Activated CD8-positive, alpha-beta memory T cell treated with anti-CD3 and anti-CD28 coated beads, Interleukin-2, amount 50 U/mL, for 1 hour (primary cell): ENCODE data around the gene INPP5A.
"Not testable (repeated sequence)": the region's sequence is repeated elsewhere in the genome, so short reads cannot be mapped to it uniquely, and the experiment has no call there.

Source experiments
- DNase-seq: peaks from one replicate; pipeline ENCODE4 v3.0.0-alpha.2; 2020; ENCODE audit errors: extremely low read depth

The INPP5A gene

GRCh38 chr10:132763545-132763944 lies 226.0 kb downstream of the INPP5A start:
- DNase-seq = no peak

GRCh38 chr10:132764108-132764507 lies 226.5 kb downstream of the INPP5A start:
- DNase-seq = no peak

DNA sequence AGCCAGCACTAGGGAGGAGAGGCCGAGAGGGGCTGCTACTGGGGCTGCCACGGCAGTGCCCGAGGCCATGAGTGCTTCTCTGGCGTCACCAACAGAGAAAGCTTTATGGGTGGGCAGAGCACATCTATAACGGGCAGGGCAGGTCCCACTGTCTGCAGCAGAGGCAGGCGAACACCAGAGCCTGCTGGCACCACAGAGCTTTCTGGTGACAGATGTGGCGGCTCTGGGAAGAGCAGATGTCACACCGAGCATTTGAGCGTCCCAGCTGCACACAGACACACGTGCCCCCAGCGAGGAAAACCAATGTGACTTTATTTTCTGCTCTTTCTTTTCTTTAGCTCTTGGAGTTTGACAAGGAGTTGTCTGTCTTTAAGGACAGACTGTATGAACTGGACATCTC lies 227.8 kb downstream of the INPP5A start:
- DNase-seq = no peak

- DNase-seq = no peak
These were observed 228.7 kb downstream of the INPP5A start for GRCh38 chr10:132766291-132766690.

- DNase-seq = no peak
These were observed 231.0 kb downstream of the INPP5A start for GRCh38 chr10:132768346-132769248.

GRCh38 chr10:132770061-132771021 lies 232.8 kb downstream of the INPP5A start:
- no peak for DNase-seq

DNA sequence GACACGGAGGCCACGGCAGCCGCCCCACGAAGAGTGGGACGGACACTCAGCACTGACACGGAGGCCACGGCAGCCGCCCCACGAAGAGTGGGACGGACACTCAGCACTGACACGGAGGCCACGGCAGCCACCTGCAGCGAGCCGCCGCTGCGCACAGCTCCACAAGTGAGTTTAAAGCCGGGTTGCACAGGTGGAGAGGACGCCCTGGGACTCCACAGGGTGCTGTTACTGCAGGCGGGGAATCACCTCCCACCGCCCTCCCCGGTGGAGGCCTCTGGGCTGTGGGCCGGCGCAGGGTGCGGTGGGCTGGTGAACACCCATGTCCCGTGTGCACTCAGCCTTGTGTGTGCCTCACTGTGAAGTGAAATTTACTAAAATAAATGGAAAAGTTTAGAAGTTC lies 235.2 kb downstream of the INPP5A start:
- DNase-seq = not testable (repeated sequence)

DNA sequence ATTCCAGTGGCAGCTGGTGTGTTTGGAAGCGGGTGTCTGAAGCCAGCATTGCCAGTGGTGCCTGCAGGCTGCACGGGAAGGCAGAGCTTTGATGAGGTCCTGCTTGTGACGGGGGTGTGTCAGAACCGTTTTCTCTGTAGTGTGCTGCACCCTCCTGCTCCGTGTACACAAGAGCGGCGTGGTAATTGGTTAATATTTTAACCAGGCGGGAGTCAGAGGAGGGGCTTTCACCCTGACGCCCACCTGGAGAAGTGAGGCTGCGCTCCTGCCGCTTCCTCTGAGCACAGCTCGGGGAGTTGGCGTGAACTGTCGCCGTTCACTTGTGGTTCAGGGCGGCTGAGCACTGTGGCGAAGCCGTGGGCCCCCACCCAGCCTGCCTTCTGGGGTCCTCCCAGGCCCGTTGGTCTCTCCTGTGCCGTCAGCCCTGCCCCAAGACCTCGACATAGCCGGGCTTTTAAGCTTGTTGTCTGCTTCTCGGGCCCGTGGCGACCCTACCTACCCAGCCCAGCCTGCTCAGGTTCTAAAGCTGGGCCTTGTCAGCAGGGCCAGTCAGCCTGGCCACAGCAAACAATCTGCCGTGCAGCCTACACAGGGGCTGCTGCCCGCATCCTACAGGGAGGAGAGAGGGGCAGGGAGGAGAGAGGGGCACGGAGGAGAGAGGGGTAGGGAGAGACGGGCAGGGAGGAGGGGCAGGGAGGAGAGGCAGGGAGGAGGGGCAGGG lies 236.8 kb downstream of the INPP5A start:
- DNase-seq = no peak

- no peak for DNase-seq
These were observed 237.6 kb downstream of the INPP5A start for GRCh38 chr10:132774902-132775863.

DNA sequence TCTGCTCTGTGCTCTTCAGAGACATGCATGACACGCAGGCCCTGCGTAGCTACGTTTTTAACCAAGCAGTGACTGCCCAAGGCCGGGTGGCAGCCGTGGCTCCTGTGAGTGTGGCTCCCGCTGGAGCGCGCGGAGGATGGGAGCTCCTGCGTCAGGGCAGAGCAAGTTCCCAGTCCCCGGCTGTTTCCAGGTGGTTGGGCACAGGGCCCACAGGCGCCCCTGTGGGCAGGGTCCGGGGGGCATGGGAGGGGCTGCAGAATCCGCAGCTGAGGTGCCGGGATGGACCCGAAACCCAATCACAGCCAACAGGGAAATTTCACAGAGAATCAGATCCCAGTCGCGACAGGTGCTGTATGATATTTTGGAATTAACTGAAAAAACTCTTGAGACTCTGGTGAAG lies 238.6 kb downstream of the INPP5A start:
- no peak for DNase-seq

- DNase-seq = no peak
These were observed 239.2 kb downstream of the INPP5A start for GRCh38 chr10:132776821-132777220.

DNA sequence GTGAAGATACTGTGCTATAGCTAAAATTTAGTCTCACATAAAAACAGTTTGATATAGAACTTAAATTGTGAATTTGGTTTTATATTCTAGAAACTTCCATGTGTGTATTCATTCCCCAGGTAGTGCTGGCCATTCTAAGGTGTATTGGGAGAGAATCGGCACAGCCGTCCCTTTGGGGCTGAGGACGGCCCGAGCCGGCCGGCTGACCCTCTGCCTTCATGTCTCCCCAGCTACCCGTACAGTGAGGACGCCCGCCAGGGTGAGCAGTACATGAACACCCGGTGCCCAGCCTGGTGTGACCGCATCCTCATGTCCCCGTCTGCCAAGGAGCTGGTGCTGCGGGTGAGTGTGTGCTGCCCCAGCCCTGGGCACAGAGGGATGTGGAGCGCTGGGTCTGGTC lies 239.9 kb downstream of the INPP5A start:
- DNase-seq = no peak

- DNase-seq = no peak
These were observed 242.1 kb downstream of the INPP5A start for GRCh38 chr10:132779549-132780294.

- DNase-seq = no peak
These were observed 242.8 kb downstream of the INPP5A start for GRCh38 chr10:132780356-132780755.

GRCh38 chr10:132781556-132781955 lies 244.0 kb downstream of the INPP5A start:
- DNase-seq = no peak

DNA sequence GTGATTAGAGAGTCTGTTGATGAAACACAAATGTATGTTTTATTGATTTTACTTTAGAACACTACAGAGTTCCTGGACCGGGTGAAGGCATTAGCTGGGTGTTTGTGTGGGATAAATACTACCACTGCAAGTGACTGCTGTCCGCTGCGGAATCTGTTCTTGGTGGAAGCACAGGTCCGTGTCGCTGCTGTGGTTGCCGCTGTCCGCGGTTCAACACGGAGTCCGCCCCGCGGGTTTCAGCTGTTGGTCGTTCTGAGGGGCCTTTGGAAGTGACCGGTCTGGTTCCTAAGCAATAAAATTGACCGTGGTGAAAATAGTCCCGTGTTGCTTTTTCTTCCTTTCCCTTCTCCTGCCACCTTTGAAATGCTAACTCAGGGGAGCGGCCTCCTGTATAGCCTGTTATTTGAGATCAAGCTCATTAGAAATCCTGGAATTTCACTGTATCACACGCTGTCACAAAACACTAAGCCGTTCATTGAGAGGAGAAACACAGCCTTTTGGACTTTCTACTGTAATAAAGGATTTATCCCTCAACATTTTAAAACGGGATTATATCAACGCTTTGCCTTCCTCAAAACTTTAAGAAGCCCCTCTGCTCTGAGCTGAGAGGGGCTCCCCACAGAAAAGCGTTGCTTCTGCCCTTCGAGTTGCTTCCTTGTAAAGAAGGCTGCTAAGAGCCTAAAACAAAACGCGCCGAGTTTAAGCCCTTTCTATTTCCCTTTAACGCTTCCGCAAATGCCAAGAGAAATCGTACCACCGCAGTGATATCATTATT lies 245.8 kb downstream of the INPP5A start:
- no peak for DNase-seq

DNA sequence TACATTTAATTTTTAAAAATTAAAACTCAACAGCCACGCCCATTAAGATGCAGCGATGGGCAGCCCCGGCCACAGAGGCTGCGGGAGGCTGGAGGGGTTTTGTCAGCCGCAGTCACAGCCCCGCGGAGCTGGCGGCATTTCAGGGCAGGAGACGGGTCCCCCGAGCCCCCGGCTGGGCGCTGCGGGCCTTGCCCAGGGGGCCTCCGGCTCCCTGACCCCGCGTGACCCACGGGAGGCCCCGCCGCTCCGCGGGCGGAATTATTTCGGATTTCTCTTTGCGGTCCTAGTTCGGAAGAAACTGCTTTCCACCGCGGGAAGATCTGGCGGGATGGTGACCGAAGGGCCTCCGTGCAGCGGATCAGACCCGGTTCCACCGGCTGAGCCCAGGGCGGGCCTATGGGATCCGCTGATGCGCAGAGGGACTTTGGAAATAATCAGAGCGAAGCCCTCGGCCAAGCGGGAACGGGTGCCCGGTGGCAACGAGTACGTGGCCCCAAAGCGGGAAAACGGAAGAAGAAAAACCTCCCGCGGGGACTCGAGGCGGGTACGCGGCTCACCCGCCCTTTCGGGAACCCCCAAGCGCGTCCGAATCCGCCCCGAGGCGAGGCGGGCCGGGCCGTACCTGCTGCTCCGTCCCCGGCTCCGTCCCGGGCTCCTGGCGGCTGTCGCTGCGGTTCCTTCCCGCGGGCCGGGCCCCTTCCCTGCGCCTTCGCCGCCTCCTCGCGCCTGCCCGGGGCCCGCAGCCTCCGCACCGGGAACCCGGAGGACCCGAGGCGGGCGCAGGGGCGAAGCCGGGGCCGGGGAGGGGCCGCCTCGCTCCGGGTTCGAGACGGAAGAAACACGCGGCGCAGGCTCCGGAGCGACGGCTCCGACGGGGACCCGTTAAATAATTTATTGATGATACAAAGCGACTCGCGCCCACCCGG lies 246.6 kb downstream of the INPP5A start:
- DNase-seq = no peak
